Measurements from ENCODE around the gene WNT7B.

WNT7B gene

GRCh38 chr22:45903355-45904135 is 73.4 kb downstream of the WNT7B start:
- CTCF ChIA-PET, result no interaction called here

DNA sequence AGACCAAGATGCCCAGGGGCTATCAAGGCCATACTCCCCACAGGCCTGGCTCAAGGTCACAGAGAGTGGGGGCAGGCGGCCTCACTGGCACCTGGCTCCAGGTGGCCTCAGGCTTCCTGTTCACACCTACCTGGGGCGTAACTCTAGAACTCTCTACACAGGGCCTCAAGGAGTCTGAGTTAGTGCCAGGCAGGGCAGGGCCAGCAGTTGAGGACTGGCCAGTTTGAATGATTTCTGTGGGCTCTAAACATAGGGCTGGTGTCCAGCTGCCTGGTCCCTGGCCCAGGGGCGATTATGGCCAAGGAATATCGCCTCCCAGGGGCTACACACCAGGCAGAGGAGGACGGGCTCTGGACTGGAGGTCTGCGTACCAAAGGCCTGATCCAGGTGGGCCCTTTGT is 79.2 kb downstream of the WNT7B start:
- no peak for TF ChIP-seq CTCF (IDR thresholded peaks at IDR 0.05; ENCODE audit: control extremely low read depth, extremely low read depth, low read depth, missing control alignments)
- CTCF ChIA-PET, result no interaction called here
- no peak for DNase-seq (ENCODE audit: extremely low spot score)
- POLR2A ChIA-PET, result no interaction called here

More at GRCh38 chr22:45903355-45904135, 73.4 kb downstream of the WNT7B start:
- POLR2A ChIA-PET, result no interaction called here
- no peak for DNase-seq (ENCODE audit: extremely low spot score)
- no peak for TF ChIP-seq CTCF (IDR thresholded peaks at IDR 0.05; ENCODE audit: control extremely low read depth, extremely low read depth, low read depth, missing control alignments)

DNA sequence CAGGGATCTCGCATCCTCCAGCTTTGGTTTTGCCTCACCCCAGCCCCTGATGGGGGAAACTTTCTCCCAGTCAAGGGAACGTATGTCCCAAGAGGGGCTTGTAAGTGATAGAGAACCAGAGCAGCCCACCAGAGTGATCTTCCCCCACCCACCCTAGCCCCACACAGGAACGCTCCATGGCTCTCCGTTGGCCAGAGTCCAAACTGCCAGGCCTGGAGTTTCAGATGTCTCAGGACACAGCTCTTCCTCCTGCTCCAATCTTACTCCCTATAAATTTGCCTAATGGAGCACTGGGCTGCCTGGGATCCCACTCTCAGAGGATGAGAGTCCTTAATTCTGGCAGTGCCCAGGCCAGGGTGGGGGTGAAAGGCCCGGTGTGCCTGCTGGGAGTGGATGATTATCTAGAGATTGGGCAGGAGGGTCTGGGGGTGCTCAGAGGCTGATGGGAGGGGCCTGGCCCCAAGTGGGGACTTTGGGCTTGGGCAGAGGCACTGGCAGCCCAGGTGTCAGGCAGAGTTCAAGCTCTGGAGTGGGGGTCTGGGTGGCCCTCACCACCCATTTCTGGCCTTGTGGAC is 79.9 kb downstream of the WNT7B start:
- ChIA-PET POLR2A (no interaction called here), CTCF (no interaction called here)
- TF ChIP-seq CTCF (IDR thresholded peaks at IDR 0.05; ENCODE audit: control extremely low read depth, extremely low read depth, low read depth, missing control alignments), result no peak
- DNase-seq (ENCODE audit: extremely low spot score), result no peak

GRCh38 chr22:45896153-45896951 is 80.6 kb downstream of the WNT7B start:
- TF ChIP-seq CTCF (IDR thresholded peaks at IDR 0.05; ENCODE audit: control extremely low read depth, extremely low read depth, low read depth, missing control alignments), result no peak
- ChIA-PET POLR2A (no interaction called here), CTCF (interaction anchor here (1.3 kb wide), 1 partner anchor 12 kb away, joined by 3 read pairs; no protein-coding TSS in a partner anchor)
- no peak for DNase-seq (ENCODE audit: extremely low spot score)

- no peak for DNase-seq (ENCODE audit: extremely low spot score)
- ChIA-PET POLR2A (no interaction called here), CTCF (interaction anchor here (1.3 kb wide), 1 partner anchor 13 kb away, joined by 3 read pairs; no protein-coding TSS in a partner anchor)
- no peak for TF ChIP-seq CTCF (IDR thresholded peaks at IDR 0.05; ENCODE audit: control extremely low read depth, extremely low read depth, low read depth, missing control alignments)
These were observed 81.4 kb downstream of the WNT7B start for GRCh38 chr22:45895436-45896152.

- ChIA-PET CTCF (interaction anchor here (1.9 kb wide), 1 partner anchor 101 kb away, joined by 4 read pairs; no protein-coding TSS in a partner anchor), POLR2A (no interaction called here)
These were observed 83.4 kb downstream of the WNT7B start for GRCh38 chr22:45893516-45893915.

More at GRCh38 chr22:45893516-45893915, 83.4 kb downstream of the WNT7B start:
- no peak for DNase-seq (ENCODE audit: extremely low spot score)
- no peak for TF ChIP-seq CTCF (IDR thresholded peaks at IDR 0.05; ENCODE audit: control extremely low read depth, extremely low read depth, low read depth, missing control alignments)
